H1 (cell line): ENCODE data around the gene NUTM2G. TPM values are rescaled to one million over a fixed set of nuclear protein-coding genes. Genes with fewer than 3 reads are reported as not detected.
"Not testable (repeated sequence)": the region's sequence is repeated elsewhere in the genome, so short reads cannot be mapped to it uniquely, and the experiment has no call there.

Source experiments
- CTCF ChIA-PET: fragments of 300-600 bp; sonication (Branson Sonifier 250); formaldehyde crosslinking; loops from one replicate; lab custom pipeline; 2021; ENCODE audit not compliant: partially characterized antibody; lab: Charles Lee
- POLR2A ChIA-PET: fragments of 300-600 bp; sonication (Branson Sonifier 250); formaldehyde crosslinking; loops from one replicate; lab custom pipeline; 2021; ENCODE audit warnings: inconsistent platforms; ENCODE audit not compliant: partially characterized antibody; lab: Charles Lee
- DNase-seq, 2 experiments: peaks; one replicate each; pipeline versions ENCODE4 v3.0.0 to v3.0.0-alpha.2; 2010 to 2022; ENCODE audit warnings: low spot score in 2 of 2, low read depth in 1 of 2, mixed read lengths in 1 of 2
- FAIRE-seq: peaks from 2 replicates; lab custom pipeline; 2011; peaks lifted over from hg19 to GRCh38; lab: Jason Lieb, UNC
- H2AFZ ChIP-seq: 2 replicates; pipeline ENCODE4 v1.8.1; 2012; ENCODE audit warnings: low read length, inconsistent platforms
- H2AK5ac ChIP-seq: 2 replicates; pipeline ENCODE4 v1.6.1; 2013; ENCODE audit warnings: low read depth, low read length
- H2BK120ac ChIP-seq: replicated peaks from 2 replicates; pipeline ENCODE3; 2013; ENCODE audit warnings: low read depth, low read length, inconsistent platforms
- H2BK12ac ChIP-seq: 2 replicates; pipeline ENCODE4 v1.6.1; 2013; ENCODE audit warnings: low read depth, low read length
- H2BK15ac ChIP-seq: 2 replicates; pipeline ENCODE4 v1.6.1; 2013; ENCODE audit warnings: low read length
- H2BK20ac ChIP-seq: 2 replicates; pipeline ENCODE4 v1.6.1; 2013; ENCODE audit warnings: low read length
- H2BK5ac ChIP-seq: 2 replicates; pipeline ENCODE4 v1.6.1; 2013; ENCODE audit warnings: low read depth, low read length
- H3K14ac ChIP-seq: 2 replicates; pipeline ENCODE4 v1.6.1; 2013; ENCODE audit warnings: inconsistent platforms; ENCODE audit not compliant: insufficient read length
- H3K18ac ChIP-seq: 2 replicates; pipeline ENCODE4 v1.6.1; 2013; ENCODE audit warnings: low read length; ENCODE audit errors: extremely low read depth
- H3K23ac ChIP-seq: 2 replicates; pipeline ENCODE4 v1.6.1; 2013; ENCODE audit warnings: inconsistent platforms; ENCODE audit not compliant: insufficient read length
- H3K23me2 ChIP-seq: 2 replicates; pipeline ENCODE4 v1.6.1; 2013; ENCODE audit warnings: low read depth, low read length
- H3K27ac ChIP-seq: 2 replicates; pipeline ENCODE4 v1.6.1; 2011; ENCODE audit warnings: low read depth, low read length, inconsistent platforms
- H3K27me3 ChIP-seq, 4 experiments: replicated peaks in 1 of 4; 1 replicate in 1 of 4; 2 replicates in 3 of 4; pipeline versions ENCODE4 v1.6.1 to v1.8.1; 2011 to 2013; ENCODE audit warnings: low read length in 3 of 4, mild to moderate bottlenecking in 3 of 4, inconsistent platforms in 2 of 4, mixed read lengths in 2 of 4, moderate library complexity in 1 of 4; ENCODE audit not compliant: control insufficient read depth in 3 of 4, insufficient read depth in 3 of 4; ENCODE audit errors: extremely low read depth in 1 of 4
- H3K36me3 ChIP-seq, 4 experiments: 2 replicates each; pipeline versions ENCODE4 v1.6.1 to v1.8.1; 2011 to 2013; ENCODE audit warnings: mild to moderate bottlenecking in 4 of 4, low read length in 3 of 4, moderate library complexity in 2 of 4, control low read depth in 1 of 4, inconsistent platforms in 1 of 4; ENCODE audit not compliant: insufficient read depth in 4 of 4, control insufficient read depth in 2 of 4
- H3K4ac ChIP-seq: replicated peaks from 2 replicates; pipeline ENCODE3; 2013; ENCODE audit warnings: low read length, low read depth, mixed read lengths, inconsistent platforms; ENCODE audit not compliant: insufficient read length
- H3K4me1 ChIP-seq, 4 experiments: replicated peaks in 1 of 4; 1 replicate in 1 of 4; 2 replicates in 3 of 4; pipeline versions ENCODE4 v1.6.1 to v1.8.1; 2011 to 2013; ENCODE audit warnings: low read length in 3 of 4, inconsistent platforms in 2 of 4, mixed read lengths in 1 of 4; ENCODE audit not compliant: insufficient read depth in 4 of 4, control insufficient read depth in 3 of 4
- H3K4me2 ChIP-seq, 2 experiments: 2 replicates each; pipeline versions ENCODE4 v1.6.1 to v1.8.1; 2011 to 2013; ENCODE audit warnings: low read depth in 2 of 2, low read length in 2 of 2, control low read depth in 1 of 2, inconsistent platforms in 1 of 2, mild to moderate bottlenecking in 1 of 2; ENCODE audit not compliant: insufficient read depth in 1 of 2
- H3K4me3 ChIP-seq, 4 experiments: fragments of 200-600, 300-600 bp in 1 of 4; sonication (generic), shearing (Covaris generic), sonication (Bioruptor Twin) in 1 of 4; 2 replicates each; pipeline versions ENCODE4 v1.5.1 to v1.8.1; 2011 to 2016; ENCODE audit warnings: low read length in 4 of 4, low read depth in 3 of 4, control low read depth in 2 of 4, inconsistent platforms in 2 of 4, mild to moderate bottlenecking in 2 of 4, mixed read lengths in 1 of 4, moderate library complexity in 1 of 4; ENCODE audit not compliant: insufficient read depth in 2 of 4; ENCODE audit errors: extremely low read depth in 1 of 4
- H3K56ac ChIP-seq: replicated peaks from 2 replicates; pipeline ENCODE3; 2013; ENCODE audit warnings: low read depth, mild to moderate bottlenecking, mixed read lengths, low read length, inconsistent platforms; ENCODE audit not compliant: insufficient read length
- H3K79me1 ChIP-seq: 2 replicates; pipeline ENCODE4 v1.6.1; 2013; ENCODE audit warnings: low read depth, low read length, control low read depth
- H3K79me2 ChIP-seq, 2 experiments: 2 replicates each; pipeline versions ENCODE4 v1.6.1 to v1.8.1; 2012 to 2013; ENCODE audit warnings: low read length in 2 of 2, mild to moderate bottlenecking in 2 of 2, inconsistent platforms in 1 of 2; ENCODE audit not compliant: insufficient read depth in 2 of 2, control insufficient read depth in 1 of 2
- H3K9ac ChIP-seq, 4 experiments: replicated peaks in 1 of 4; 1 replicate in 1 of 4; 2 replicates in 3 of 4; pipeline versions ENCODE4 v1.6.1 to v1.8.1; 2011 to 2013; ENCODE audit warnings: low read depth in 3 of 4, low read length in 3 of 4, control low read depth in 2 of 4, mild to moderate bottlenecking in 2 of 4, moderate library complexity in 2 of 4, inconsistent platforms in 1 of 4; ENCODE audit errors: extremely low read depth in 1 of 4
- H3K9me3 ChIP-seq, 2 experiments: 2 replicates each; pipeline versions ENCODE4 v1.6.1 to v1.8.1; 2012 to 2013; ENCODE audit warnings: mild to moderate bottlenecking in 2 of 2, moderate library complexity in 2 of 2, control low read depth in 1 of 2, inconsistent platforms in 1 of 2, low read depth in 1 of 2, low read length in 1 of 2, mixed read lengths in 1 of 2; ENCODE audit not compliant: insufficient read depth in 2 of 2
- H4K20me1 ChIP-seq, 2 experiments: replicated peaks in 1 of 2; 2 replicates each; pipeline versions ENCODE3 to v1.8.1; 2011 to 2013; ENCODE audit warnings: inconsistent platforms in 2 of 2, low read length in 2 of 2, mild to moderate bottlenecking in 1 of 2; ENCODE audit not compliant: insufficient read depth in 2 of 2, control insufficient read depth in 1 of 2
- H4K5ac ChIP-seq: 2 replicates; pipeline ENCODE4 v1.6.1; 2013; ENCODE audit warnings: low read length, low read depth, mixed read lengths, inconsistent platforms; ENCODE audit not compliant: insufficient read length
- H4K8ac ChIP-seq: 2 replicates; pipeline ENCODE4 v1.8.0; 2013; ENCODE audit warnings: mild to moderate bottlenecking, moderate library complexity, low read length, inconsistent platforms; ENCODE audit not compliant: insufficient read depth; ENCODE audit errors: extremely low read depth
- H4K91ac ChIP-seq: replicated peaks from 2 replicates; pipeline ENCODE3; 2013; ENCODE audit warnings: low read length, mixed read lengths, inconsistent platforms; ENCODE audit not compliant: insufficient read length
- WGBS, 2 experiments: shearing (Covaris generic) in 1 of 2; methylation state at CpG; one replicate each; pipeline versions ENCODE4 v1.1.6 to v1.1.7; 2013 to 2015; ENCODE audit warnings: low lambda C conversion rate in 2 of 2, mixed read lengths in 2 of 2, inconsistent platforms in 1 of 2, low coverage in 1 of 2, missing lambda C conversion rate in 1 of 2; ENCODE audit not compliant: insufficient replicate concordance in 2 of 2, insufficient coverage in 1 of 2, insufficient read length in 1 of 2; ENCODE audit errors: extremely low coverage in 1 of 2, missing lambda C conversion rate in 1 of 2; 5-methylcytosine and 5-hydroxymethylcytosine counted together
- long read RNA-seq, 2 experiments: library from RNA in 1 of 2; library from capped mRNA in 1 of 2; stranded (forward); transcript quantifications; one replicate each; pipeline ENCODE4 v2.0.0, GENCODE V29; 2021; ENCODE audit warnings: inconsistent platforms in 1 of 2
- polyA minus RNA-seq, 3 experiments: library from RNA; depleted of rRNA, polyadenylated mRNA; stranded (reverse); fragments of >200 nt; gene quantifications; 1 replicate in 2 of 3; 2 replicates in 1 of 3; pipeline ENCODE4 v1.2.3, GENCODE V29; 2011
- polyA plus RNA-seq, 7 experiments: library from polyadenylated mRNA; depleted of rRNA in 3 of 7; stranded (reverse) in 5 of 7; unstranded in 2 of 7; fragments of >200 nt in 5 of 7; fragments of 200-250 nt in 2 of 7; gene quantifications; 1 replicate in 5 of 7; 2 replicates in 1 of 7; 4 replicates in 1 of 7; pipeline versions ENCODE4 v1.2.1 to v1.2.3, GENCODE V29; 2011 to 2013; ENCODE audit warnings: missing spikeins in 2 of 7, mixed read lengths in 2 of 7
- total RNA-seq: library from RNA; stranded (reverse); fragmentation: NEBNext Ultra II Directional; extraction: Animal tissue kit (Norgen Biotek cat#: 25700); gene quantifications from 2 replicates; pipeline ENCODE4 v1.2.1, GENCODE V29; 2021

Gene NUTM2G
- total RNA-seq (0.25 TPM in 1 of 2 replicates, not detected in the other), polyA plus RNA-seq (2011; rRNA removed) (0.27 and 0.42 TPM in 2 replicates), polyA minus RNA-seq (2011; rRNA and poly(A)+ RNA removed) (0.07 and 0.16 TPM in 2 replicates)
- polyA plus RNA-seq (2011; cell fraction: cytosol; rRNA removed): 0.39 TPM
- 0.61 TPM for polyA plus RNA-seq (2011; cell fraction: nucleus; rRNA removed)
- polyA plus RNA-seq (2012, experiment 1 of 2): 1.4 to 1.9 TPM (median 1.5 TPM) in 4 replicates
- polyA plus RNA-seq (2012, experiment 2 of 2): 0.54 TPM
- polyA plus RNA-seq (2013, experiment 1 of 2): 0.08 TPM
- 0.13 TPM for polyA plus RNA-seq (2013, experiment 2 of 2)
- polyA minus RNA-seq (2011; cell fraction: cytosol; rRNA and poly(A)+ RNA removed): not detected
- 0.80 TPM for polyA minus RNA-seq (2011; cell fraction: nucleus; rRNA and poly(A)+ RNA removed)
- long read RNA-seq, experiment 1: 0 reads
- long read RNA-seq, experiment 2: 0 reads

- H3K4me2 ChIP-seq, H3K4ac ChIP-seq, H3K27ac ChIP-seq, H3K9ac ChIP-seq, DNase-seq, H2AK5ac ChIP-seq, H3K18ac ChIP-seq, H2BK5ac ChIP-seq, H3K56ac ChIP-seq, H3K14ac ChIP-seq, H4K5ac ChIP-seq, H2AFZ ChIP-seq, POLR2A ChIA-PET, H3K23ac ChIP-seq, H2BK120ac ChIP-seq, H3K4me1 ChIP-seq, H3K23me2 ChIP-seq, CTCF ChIA-PET, H2BK12ac ChIP-seq, H3K79me1 ChIP-seq, H4K91ac ChIP-seq, H4K20me1 ChIP-seq, H3K27me3 ChIP-seq, H2BK15ac ChIP-seq, H2BK20ac ChIP-seq, H4K8ac ChIP-seq, H3K9me3 ChIP-seq, H3K4me3 ChIP-seq, H3K79me2 ChIP-seq, FAIRE-seq, H3K36me3 ChIP-seq: not testable (repeated sequence)
- no CpG with 5 or more reads among the region's 3 CpGs for WGBS, 2 experiments
Measured at GRCh38 chr9:96928543-96928942, at the start of gene NUTM2G. NUTM2G (plus strand) TSS chr9:96928843; CDS start chr9:96929025, 182 bp downstream.
